Activated effector memory CD4-positive, alpha-beta T cell treated with Interleukin-2 at 50 U/mL for 16 hours (primary cell): ENCODE measurements around the gene CASQ2.

Experiments
- DNase-seq: peaks from one replicate; pipeline ENCODE4 v3.0.0-alpha.2; 2020

CASQ2 gene

DNA sequence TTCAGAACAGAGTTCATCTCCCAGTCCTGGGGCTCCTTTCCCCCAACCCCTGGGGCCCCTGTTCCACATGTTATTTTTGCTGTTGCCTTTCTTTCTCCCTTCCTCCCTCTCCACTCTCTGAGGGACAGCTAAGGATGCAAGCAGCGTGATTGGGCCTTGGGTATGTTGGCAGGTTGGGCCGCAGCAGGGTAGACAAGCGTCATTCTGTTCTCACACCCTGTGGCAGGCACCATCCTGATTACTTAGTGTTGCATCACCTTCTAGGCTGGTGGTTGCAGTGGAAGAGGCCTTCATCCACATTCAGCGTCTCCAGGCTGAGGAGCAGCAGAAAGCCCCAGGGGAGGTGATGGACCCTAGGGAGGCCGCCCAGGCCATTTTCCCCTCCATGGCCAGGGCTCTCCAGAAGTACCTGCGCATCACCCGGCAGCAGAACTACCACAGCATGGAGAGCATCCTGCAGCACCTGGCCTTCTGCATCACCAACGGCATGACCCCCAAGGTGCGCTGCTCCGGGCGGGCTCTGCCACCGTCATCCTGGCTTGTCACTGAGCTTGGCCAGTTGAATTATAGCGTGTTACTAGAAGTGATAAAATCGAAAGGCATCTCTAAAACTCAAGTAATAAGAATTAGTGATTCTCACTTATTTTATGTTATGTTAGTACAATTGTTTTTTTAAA, 83.3 kb downstream of the CASQ2 start:
- no peak for DNase-seq

DNA sequence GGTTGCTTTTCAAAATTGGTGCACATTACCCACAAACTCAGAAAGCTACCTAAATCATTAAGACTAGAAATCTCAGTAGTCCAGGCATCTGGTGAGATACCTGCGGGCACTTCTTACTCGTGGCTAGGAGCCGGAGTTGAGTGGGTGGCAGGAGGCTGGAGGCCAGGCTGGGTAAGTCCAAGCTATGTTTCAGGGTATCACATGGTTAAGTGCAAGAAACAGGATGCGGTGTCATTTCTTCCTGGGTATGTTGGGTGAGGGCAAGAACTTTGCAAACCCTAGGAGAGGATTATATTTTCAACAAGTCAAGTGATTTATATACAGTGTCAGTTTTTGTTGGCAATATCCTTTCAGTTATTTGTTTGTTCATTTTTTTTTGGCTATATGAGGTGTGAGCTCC, 85.7 kb downstream of the CASQ2 start:
- DNase-seq, result no peak

DNA sequence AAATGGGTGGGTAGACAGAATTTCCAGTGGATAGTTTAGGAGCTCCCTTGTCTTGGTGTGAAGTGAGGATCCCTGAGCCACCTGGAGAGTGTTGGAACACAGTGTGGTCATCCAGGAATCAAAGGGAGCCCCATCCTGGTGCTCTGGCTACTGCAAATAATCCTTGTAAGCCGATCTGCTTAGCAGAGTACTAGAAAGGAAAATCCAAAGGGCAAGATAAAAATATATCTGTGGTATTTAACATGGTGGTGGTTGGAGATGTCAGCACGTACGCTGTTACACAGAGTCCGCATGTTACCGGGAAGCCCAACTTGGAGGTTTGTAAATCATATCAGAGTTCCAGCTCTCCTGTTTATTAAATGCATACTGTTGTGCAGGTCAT, 87.8 kb downstream of the CASQ2 start:
- no peak for DNase-seq

DNA sequence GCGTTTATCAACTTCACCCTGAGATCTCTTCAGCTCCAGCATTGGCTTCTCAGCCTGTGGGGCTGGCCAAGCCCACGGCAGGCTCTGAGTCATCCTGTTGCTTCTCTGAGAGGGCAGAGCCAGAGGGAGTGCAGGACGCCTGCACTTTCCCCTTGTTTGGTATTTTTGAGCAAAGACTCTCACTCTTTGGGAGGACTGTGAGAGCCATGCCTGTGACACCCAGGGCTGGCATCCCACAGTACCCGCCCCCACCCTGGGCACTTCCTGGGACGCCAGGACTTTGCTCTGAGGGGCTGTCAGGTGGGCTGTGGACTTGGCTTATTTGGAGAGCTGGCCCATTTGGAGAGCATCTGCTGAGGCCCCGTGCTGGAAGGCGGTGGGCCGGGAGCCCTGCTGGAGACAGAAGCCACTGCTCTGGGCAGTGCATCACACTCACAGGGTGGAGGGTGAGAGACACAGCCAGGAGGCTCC, 89.3 kb downstream of the CASQ2 start:
- no peak for DNase-seq

DNA sequence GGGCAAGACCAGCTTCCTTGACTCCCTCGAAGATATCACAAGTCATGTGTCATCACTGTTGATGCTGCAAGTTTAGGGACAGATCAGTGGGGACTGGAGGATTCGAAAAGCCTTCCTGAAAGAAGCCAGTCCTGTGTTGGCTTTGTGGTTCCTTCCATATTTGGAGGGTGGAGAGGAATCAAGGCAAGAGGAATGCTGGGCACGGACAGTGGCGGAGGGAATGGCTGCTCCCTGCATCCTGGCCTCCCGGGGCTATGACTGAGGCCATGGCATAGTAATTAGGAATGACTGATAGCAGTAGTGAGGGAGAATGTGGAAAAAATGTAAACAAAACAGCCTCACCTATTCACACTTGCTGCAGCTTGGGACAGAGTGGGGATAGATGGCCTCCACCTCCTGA, 90.4 kb downstream of the CASQ2 start:
- DNase-seq, result no peak

DNA sequence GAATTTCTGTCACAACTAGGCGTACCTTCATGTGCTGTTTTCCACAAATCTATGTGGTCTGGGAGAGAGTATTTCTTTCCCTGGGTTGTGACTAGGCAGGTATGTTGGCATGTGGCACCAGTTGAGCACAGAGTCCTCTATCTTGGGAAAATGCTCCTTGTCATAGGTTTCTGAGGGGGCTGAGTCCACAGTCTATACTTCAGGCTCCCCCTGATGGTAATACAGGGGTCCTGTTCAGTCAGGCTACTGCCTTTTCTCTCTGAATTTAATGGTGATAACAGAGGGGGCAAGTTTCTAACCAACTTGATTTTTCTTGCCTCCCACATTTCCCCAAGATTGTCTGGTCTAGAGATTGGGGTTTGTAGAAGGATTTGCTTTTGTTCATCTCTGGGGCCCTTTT, 90.9 kb downstream of the CASQ2 start:
- DNase-seq, result no peak

DNA sequence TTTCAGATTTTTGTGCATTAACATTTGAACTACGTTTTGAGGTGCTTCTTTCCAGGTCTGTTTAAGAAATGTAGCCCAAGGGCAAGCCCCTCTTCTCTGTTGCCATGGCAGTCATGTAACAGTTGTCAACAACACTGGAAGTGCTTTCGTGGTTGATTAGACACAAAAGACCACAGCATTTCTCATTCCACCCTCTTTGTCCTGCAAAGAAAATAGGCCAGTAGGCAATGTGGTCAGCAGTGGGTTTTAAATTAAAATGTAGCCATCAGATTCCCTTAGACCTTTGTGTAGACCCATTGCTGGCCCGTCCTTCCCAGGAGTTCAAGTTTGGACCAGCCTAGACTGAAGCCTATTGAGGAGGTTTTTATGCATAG, 91.3 kb downstream of the CASQ2 start:
- DNase-seq, result no peak

DNA sequence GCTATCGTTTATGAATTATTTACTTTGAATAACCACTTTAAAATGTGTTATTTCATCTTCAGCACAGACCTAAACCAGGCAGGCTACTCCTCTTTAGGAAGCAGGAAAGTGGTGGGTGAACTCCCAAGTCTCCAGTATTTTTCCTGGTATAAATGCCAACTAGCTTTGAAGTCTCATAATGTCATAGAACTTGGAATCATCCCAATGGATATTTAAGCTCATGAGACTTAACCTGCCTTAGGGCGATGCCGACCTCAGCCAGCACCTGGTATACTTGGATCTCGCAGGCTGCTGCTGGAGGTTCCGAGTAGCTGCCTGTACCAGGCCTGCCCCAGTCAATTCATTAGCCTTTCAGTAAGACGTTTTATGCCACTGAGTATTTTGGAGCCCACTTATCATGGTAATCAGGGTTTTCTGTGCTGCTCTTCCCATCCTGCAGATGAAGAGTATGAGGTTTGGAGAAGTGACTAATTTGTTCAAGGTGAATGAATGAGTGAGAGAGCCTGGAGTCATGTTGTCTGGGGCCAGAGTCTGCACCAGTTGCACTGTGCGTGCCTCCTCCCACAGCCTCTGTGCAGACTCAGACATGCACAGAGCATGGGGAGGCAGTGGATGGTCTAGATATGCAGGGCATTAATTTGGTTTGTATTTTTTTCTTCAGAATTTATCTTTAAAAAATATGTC, 91.9 kb downstream of the CASQ2 start:
- no peak for DNase-seq

DNA sequence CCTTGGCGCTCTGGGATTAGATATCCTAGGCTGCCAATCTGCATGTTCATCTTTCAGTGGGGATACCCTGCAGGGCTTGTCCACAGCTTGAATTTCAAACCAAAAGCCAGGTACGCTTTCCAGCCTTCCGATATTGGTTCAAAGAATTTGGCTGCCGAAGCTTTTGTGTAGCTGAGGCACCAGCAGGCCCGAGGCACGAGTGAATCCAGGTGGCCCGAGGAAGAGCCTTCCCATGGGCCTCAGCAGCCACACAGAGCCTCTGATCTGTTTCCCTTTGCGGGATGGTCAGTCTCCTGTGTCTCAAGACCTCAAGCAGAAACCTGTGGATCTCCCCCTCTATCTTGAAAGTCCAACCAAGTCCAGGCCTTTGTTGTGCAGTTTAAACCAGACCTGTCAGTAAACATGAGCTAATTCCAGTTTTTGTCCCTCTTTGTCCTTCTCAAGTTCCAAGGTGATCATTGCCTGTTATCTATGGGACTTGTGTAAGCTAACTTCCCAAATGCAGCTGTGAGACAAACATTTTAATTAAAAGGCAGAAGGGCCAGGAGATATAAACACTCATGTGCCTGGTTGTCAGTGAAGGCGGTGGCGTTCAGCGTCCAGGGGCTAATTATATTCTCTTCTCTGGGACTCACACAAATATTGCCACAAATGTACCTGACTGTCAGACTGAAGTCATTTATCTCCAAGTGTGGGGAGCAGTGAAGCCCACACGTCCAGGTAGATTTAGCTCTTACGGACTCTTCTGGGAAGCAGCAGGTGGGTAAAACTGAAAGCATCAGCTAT, 96.1 kb downstream of the CASQ2 start:
- DNase-seq, result no peak

DNA sequence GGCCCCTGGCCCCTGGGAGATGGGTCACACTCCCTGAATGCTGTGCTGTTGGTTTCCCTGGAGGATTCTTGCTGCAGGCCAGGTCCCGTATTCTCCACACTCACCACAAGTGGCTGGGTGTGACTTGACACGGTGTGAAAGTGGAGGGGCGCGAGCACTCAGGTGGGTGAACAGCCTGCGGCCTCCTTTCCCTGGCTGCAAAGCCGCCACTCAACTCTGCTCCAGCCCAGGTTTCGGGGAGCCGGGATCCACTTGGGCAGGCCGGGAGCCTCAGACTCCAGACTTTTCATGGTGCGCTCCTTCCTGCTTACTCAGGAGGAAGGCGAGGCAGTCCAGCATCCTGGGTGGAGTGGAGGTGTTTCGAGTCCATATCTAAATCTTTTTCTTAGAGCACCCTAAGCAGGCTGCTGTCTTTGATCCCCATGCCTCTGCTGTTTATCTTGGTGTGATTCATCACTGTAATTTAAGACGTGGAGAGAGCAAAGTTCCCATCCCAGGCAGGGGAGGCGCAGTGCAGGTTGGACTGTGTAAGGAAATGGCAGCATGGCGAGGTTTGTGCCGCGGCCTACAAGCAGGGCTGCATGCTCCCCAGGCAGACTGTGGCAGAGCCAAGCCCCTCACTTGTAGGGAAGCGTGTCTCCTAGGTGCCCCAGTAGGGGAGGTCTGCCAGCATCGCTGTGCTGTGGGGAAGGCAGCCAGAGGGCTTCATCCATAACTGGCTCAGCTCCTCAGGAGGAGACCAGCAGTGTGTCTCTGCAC, 97.2 kb downstream of the CASQ2 start:
- no peak for DNase-seq

DNA sequence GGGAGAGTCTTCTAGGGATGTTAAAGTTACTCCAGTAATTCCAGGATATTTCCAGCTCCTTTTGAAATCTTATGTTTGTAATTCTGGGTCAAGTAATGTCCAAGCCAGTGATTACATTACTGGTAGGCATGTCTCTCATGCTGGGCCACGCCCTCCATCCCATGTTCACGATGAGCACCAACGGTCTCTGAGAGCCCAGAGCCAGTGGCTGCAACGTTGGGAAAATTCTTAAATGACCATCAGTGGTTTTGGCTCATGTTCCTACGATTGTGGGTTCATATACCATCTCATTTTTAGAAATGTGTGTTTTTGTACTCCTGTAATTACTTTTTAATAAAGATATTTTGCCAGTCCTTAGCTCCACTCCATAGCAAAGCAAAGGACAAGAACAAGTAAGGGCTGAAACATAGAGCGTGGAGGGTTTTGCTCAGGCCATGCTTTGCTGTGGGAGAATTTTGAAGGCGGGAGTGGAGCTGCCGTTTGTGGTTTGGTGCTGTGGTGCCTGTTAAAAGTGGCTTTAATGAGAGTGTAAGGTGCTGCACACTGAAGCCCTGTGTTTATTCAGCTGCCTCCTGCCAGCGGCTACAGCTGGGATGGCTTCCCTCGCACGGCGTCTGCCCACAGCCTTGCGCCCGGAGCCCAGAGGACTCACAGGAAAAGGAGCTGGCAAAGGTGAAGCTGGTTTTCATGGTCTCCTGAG, 97.9 kb downstream of the CASQ2 start:
- DNase-seq, result no peak

DNA sequence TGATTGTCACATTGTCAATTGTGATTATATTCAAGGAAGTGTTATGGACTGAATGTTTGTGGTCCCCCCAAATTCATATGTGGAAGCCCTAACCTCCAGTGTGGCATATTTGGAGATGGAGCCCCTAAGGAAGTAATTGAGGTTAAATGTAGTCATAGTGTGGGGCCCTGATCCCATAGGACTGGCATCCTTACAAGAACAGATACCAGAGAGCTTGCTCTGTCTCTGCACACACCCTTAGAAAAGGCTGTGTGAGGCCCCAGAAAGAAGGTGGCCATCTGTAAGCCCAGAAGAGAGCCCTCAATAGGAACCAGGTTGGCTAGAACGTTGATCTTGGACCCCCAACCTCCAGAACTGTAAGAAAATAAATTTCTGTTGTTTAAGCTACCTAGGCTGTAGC, 98.6 kb downstream of the CASQ2 start:
- DNase-seq, result no peak

DNA sequence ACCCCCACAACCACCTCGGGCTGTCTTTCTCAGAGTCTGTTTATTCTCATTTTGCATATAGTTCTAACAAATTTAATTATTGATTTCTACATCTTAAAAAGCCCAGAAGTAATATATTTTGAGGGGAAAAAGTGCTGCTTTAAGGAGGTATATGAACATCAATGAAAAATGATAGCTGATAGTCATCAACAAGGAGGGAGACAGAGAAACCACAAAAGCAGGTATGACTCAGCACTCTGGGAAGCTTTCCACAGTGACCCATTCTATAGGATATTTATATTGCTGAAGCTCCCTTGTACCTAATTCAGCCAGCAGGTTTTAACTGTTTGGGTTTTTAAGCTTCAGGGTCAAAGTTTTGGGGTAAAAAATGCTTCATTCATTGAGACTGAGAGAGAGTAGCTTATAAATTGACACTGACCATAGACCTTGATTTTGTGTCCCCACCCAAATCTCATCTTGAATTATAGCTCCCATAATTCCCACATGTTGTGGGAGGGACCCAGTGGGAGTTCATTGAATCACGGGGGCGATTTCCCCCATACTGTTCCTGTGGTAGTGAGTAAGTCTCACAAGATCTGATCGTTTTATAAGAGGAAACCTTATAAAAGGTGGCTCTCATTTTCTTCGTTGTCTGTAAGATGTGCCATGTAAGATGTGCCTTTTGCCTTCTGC, 99.4 kb downstream of the CASQ2 start:
- DNase-seq, result no peak

DNA sequence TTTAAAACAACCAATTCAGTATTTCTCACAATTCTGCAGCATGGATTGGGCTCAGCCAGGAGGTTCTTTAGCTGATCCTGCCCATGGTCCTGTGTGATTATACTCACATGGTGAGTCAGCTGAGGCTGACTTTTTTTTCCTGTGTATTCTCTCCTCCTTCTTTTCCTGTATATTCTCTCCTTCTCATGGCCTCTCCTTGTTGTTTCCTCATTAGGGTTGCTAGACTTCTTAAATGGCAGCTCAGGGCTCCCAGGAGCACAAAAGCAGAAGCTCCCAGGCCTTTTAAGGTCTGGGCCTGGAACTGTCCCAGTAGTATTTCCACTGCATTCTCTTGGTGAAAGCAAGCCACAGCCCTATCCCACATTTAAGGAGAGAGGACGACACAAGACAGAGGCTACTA, 99.9 kb downstream of the CASQ2 start:
- no peak for DNase-seq

DNA sequence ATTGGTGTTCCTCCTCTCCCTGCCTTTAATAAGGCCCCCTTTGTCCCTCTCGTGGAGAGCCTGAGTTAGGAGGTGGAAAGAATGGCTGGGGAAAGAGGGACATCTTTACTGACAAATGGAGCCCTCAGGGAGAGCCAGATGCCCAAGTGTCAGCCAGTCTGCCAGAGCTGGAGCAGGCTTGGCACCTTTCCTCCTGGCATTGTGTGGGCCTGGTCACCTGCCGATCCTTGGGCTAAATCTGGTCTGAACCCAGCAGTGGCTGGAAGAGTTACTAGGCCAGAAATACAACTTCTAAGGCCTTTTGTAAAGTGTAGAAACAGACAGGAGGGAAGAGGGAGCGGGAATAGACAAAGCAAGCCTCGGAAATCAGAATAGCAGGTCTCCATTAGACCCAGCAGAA, 101.8 kb downstream of the CASQ2 start:
- DNase-seq, result no peak

DNA sequence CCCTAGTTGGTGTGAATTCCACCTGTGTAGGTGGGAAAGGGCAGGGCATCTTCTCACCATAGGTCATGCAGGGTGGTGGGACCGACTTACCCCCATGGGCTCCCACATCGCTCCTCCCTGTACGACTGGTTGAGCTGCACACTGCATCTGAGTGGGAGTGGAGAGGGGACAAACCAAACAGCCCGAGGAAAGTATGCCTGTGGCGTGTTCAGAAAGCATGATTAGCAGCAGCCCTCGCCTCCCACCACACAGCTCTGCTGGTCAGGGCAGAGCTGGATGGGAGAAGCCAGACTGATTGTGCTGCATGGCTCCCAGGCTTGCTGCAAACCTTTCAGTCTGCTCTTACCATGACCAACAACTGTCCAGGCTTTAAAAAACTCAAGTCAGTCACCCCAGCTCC, 102.3 kb downstream of the CASQ2 start:
- no peak for DNase-seq

DNA sequence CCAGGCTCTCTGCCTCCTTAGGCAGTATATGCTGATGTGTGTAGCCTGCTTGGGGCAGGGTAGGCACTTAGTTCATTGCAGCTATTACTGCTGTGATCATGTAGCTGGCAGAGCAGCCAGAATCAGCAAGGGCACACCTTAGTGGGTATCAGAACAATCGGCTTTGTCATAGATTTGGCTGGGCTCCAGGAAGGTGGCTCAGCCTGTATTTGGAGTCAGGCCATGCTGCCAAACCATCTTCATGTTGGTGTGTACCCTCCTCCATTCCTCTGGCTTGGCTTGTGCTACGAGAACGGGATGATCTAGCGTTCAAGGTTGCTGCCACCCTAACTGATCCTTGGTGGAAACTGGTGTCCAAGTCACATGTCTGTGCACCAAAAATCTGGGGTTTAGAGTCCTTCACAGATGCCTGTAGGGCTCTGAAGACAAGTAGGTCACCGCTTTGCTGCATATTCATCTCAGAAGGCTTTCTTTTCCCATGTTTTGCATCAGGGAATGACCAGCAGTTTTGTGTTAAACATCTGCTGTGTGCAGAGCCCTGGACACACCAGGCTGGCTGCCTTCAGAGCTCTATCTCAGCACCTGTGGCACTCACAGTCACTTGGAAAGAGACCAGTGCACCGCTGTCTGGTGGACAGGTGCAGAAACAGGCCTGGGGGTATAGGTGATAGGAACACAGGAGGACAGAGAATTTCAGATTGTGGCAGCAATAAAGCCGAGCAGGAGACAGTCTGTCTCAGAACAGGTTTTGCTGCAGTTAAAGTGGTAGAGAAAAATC, 103.0 kb downstream of the CASQ2 start:
- no peak for DNase-seq

DNA sequence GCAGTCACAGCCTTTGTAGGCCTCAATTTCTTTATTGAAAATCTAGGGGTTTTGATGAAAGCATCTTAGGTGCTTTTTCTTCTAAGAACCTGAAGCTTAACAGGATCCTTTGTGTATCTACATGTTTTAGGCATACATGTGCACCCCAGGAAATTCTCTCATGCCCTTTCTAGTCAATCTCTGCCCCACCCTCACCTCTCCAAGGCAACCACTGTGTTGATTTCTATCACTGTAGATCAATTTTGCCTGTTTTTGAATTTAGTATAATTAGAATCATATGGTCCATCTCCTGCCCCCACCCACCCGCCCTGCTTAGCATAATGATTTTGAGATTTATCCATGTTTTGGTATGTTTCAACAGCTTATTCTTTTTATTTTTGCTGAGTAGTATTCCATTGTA, 107.4 kb downstream of the CASQ2 start:
- no peak for DNase-seq

DNA sequence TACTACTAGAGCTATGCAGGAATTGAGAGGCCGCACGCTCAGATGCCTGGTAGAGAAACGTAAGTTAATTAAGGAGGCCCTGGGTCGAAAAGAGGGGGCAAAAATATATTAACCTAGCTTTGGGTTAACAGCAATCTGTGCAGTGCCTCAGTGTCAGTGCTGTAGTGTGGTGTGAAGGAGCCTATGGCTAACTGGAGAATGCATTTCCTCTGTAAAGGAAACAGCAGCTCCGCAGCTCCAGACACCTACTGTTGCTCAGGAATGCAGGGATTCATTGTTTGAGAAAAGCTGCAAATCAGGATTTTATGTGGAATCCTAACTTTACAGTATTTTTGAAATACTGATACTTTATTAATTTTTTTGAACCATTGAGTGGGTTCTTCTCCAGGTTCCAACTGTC, 108.4 kb downstream of the CASQ2 start:
- no peak for DNase-seq

DNA sequence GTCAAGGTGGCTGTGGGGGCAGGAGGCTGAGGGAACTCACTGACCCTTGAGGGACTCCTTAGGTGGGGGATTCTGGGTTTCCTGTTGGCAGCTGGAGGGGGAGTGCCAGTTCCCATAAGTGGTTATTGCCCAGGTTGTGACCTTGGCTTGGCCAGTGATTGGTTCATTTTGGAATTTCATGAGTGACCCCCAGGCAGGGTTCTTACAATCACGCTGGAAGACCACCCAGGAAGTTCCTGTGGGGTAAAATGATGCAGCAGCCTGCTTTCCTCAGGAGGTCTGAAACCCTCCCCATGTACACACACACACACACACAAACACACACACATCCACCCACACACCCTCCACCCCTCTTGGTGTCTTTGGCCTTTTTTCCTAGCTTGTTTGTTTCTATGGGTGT, 109.9 kb downstream of the CASQ2 start:
- no peak for DNase-seq

DNA sequence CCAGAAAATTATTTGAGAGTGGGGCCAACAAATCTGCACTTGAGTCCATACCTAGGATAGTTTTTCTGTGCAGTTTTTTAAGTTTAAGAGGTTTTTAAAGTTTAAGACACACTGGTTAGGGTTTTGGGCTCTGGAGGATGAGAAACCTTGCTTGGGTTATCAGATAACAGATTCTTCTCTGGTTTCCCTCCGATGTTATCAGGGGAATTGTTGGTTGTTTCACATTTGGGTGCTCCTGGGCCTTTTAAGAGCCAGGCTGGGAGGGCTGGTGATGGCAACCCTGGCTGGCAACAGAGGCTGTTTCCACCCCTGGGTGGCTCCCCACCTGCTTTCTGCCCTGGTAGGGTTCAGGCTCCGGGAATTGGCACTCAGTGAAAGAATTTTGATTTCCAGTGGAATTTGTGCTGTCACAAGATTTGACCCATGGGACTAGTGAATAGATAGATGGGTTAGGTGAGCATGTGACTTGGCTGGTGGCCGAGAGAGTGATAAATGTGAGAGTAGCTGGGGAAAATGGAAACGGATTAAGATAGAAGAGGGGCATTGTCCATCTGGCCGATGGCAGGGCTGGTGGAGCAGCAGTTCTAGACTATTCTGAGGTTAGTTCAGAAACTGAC, 111.9 kb downstream of the CASQ2 start:
- DNase-seq, result no peak
